Measurements from ENCODE around the gene GMDS. TPM values are rescaled to one million over a fixed set of nuclear protein-coding genes. Genes with fewer than 3 reads are reported as not detected.

Gene GMDS
- total RNA-seq, 1 experiment from 2014 or later = 27.6 TPM

GRCh38 chr6:1809291-1809988, 436.0 kb downstream of the GMDS start:
- no peak overlapping the region for H2AK5ac ChIP-seq (ENCODE audit: insufficient read length, low read length)
- H3K27me3 ChIP-seq (ENCODE audit: insufficient read depth, low read length) = no peaks in the 10 kb centered on the region; the same call in 1 of the 2 replicates
- no peak overlapping the region for H3K56ac ChIP-seq (ENCODE audit: insufficient read length, low read depth, low read length)
- H3K9ac ChIP-seq (ENCODE audit: extremely low read depth, insufficient read length, low read length) = no peak overlapping the region
- no peaks in the 10 kb centered on the region for H3K9me3 ChIP-seq (ENCODE audit: control insufficient read depth, low read depth, low read length)
- H4K5ac ChIP-seq (ENCODE audit: insufficient read length, low read depth, low read length) = no peak overlapping the region
- H3K79me1 ChIP-seq (ENCODE audit: insufficient read depth, low read depth, low read length, poor library complexity, severe bottlenecking) = no peaks in the 10 kb centered on the region
- no peaks in the 10 kb centered on the region for H3K23me2 ChIP-seq (ENCODE audit: insufficient read length, low read depth, low read length, poor library complexity, severe bottlenecking)
- no peaks in the 10 kb centered on the region for H4K20me1 ChIP-seq (ENCODE audit: control insufficient read depth, insufficient read depth, insufficient read length)
- H3K36me3 Mint-ChIP-seq (ENCODE audit: insufficient read depth in 1 of 3, low read depth in 3 of 3) = no peaks in the 10 kb centered on the region
- no peak overlapping the region for H3K4me3 Mint-ChIP-seq
- no peaks in the 10 kb centered on the region for H3K79me2 ChIP-seq (ENCODE audit: insufficient read depth, low read length)
- DNase-seq = no peak
- H2BK15ac ChIP-seq (ENCODE audit: low read depth, low read length) = no peak overlapping the region
- H3K27me3 Mint-ChIP-seq (ENCODE audit: low read depth) = no peaks in the 10 kb centered on the region
- no peak overlapping the region for H2BK5ac ChIP-seq (ENCODE audit: insufficient read length, low read length)
- no peak overlapping the region for H2AFZ ChIP-seq (ENCODE audit: low read length)
- H3K23ac ChIP-seq (ENCODE audit: insufficient read length, low read depth, low read length) = no peak overlapping the region
- no peak overlapping the region for H3K4me2 ChIP-seq (ENCODE audit: insufficient read depth, insufficient read length, low read length)
- H2BK120ac ChIP-seq (ENCODE audit: low read depth, low read length, poor library complexity, severe bottlenecking) = no peak overlapping the region
- peak overlapping the region in 1 of 3 experiments; percentile 11; a peak in 1 of 7 replicates for H3K27ac Mint-ChIP-seq
- H2BK20ac ChIP-seq (ENCODE audit: low read depth, low read length, poor library complexity, severe bottlenecking) = no peak overlapping the region
- H3K18ac ChIP-seq (ENCODE audit: insufficient read length, low read depth, low read length) = no peak overlapping the region
- no peak overlapping the region for H3K27ac ChIP-seq (ENCODE audit: insufficient read length, low read depth, low read length)
- WGBS (ENCODE audit: extremely low coverage, insufficient read length, low lambda C conversion rate) = no CpG with 5 or more reads among the region's 11 CpGs
- no peak overlapping the region for H4K8ac ChIP-seq (replicated peaks; ENCODE audit: insufficient read length, low read depth, low read length)
- H3K9me3 Mint-ChIP-seq = no peaks in the 10 kb centered on the region
- no peak overlapping the region for H4K91ac ChIP-seq (ENCODE audit: insufficient read length, low read depth, low read length)
- H3K4ac ChIP-seq (ENCODE audit: low read depth, low read length) = no peak overlapping the region
- H3T11ph ChIP-seq (ENCODE audit: low read length) = no peak overlapping the region
- H3K14ac ChIP-seq (ENCODE audit: insufficient read depth, low read length) = no peak overlapping the region
- H2BK12ac ChIP-seq (ENCODE audit: insufficient read length, low read depth, low read length) = no peak overlapping the region
- TF ChIP-seq, protein P1, sequence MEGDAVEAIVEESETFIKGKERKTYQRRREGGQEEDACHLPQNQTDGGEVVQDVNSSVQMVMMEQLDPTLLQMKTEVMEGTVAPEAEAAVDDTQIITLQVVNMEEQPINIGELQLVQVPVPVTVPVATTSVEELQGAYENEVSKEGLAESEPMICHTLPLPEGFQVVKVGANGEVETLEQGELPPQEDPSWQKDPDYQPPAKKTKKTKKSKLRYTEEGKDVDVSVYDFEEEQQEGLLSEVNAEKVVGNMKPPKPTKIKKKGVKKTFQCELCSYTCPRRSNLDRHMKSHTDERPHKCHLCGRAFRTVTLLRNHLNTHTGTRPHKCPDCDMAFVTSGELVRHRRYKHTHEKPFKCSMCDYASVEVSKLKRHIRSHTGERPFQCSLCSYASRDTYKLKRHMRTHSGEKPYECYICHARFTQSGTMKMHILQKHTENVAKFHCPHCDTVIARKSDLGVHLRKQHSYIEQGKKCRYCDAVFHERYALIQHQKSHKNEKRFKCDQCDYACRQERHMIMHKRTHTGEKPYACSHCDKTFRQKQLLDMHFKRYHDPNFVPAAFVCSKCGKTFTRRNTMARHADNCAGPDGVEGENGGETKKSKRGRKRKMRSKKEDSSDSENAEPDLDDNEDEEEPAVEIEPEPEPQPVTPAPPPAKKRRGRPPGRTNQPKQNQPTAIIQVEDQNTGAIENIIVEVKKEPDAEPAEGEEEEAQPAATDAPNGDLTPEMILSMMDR (conservative IDR thresholded peaks at IDR 0.05) = no peak
- H3K4me1 Mint-ChIP-seq = peaks cover 11 to 16% of the 10 kb centered on the region in 2 experiments
- no peaks in the 10 kb centered on the region; the same call in 1 of the 2 replicates for H3K4me1 ChIP-seq (ENCODE audit: insufficient read depth, low read length)
